ENCODE data around the gene AIMP2. TPM values are rescaled to one million over a fixed set of nuclear protein-coding genes. Genes with fewer than 3 reads are reported as not detected.

Gene AIMP2
- total and polyA plus RNA-seq, 2 of the 8 experiments (the other 6 are each of a cell fraction or from before 2014, with no cell fraction given), result 85.6 to 99.0 TPM

DNA sequence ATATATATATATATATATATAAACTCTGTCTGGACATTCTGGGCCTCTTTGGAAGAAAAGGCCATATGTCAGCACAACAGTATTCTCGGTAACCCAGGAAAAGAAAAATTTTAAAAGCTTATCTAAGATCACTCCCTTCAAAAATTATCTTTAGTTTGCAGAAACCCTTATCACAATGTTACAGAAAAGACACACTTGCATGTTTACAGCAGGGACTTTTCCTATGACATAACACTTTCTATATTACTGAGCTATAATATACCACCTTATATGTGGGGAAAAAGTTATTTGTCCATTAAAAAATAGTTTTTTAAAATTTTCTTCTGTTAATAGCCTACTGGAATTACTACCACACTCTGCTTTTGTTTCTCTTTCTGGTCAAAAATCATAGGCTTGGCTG is 47.5 kb downstream of the AIMP2 start:
- H2BK5ac ChIP-seq (ENCODE audit: low read depth, low read length), result no peak overlapping the region
- no peak overlapping the region for H2AFZ ChIP-seq (ENCODE audit: low read length)
- peaks cover 3 to 40% of the 10 kb centered on the region in 2 experiments for H3K79me2 ChIP-seq (ENCODE audit: control insufficient read depth in 1 of 2, insufficient read depth in 2 of 2, low read length in 2 of 2)
- H2BK120ac ChIP-seq (replicated peaks; ENCODE audit: low read depth, low read length), result no peak overlapping the region
- DNase-seq (ENCODE audit: low read depth in 1 of 2, low spot score in 2 of 2) (no peak), FAIRE-seq (no peak)
- H3K23me2 ChIP-seq (ENCODE audit: low read depth, low read length), result no peaks in the 10 kb centered on the region
- no peak overlapping the region for H3K9ac ChIP-seq (replicated peaks in 1 of 4; ENCODE audit: extremely low read depth in 1 of 4, low read depth in 3 of 4, low read length in 3 of 4)
- no peak overlapping the region for H3K4me3 ChIP-seq (ENCODE audit: extremely low read depth in 1 of 4, insufficient read depth in 2 of 4, low read depth in 3 of 4, low read length in 4 of 4)
- no peaks in the 10 kb centered on the region for H3K27me3 ChIP-seq (replicated peaks in 1 of 4; ENCODE audit: control insufficient read depth in 3 of 4, extremely low read depth in 1 of 4, insufficient read depth in 3 of 4, low read length in 3 of 4)
- no peak overlapping the region for H3K23ac ChIP-seq (ENCODE audit: insufficient read length)
- no peak overlapping the region for H3K18ac ChIP-seq (ENCODE audit: extremely low read depth, low read length)
- no peak overlapping the region for H2BK12ac ChIP-seq (ENCODE audit: low read depth, low read length)
- no peak overlapping the region for H3K4ac ChIP-seq (replicated peaks; ENCODE audit: insufficient read length, low read depth, low read length)
- H4K20me1 ChIP-seq (replicated peaks in 1 of 2; ENCODE audit: control insufficient read depth in 1 of 2, insufficient read depth in 2 of 2, low read length in 2 of 2), result peaks cover 0 to 3% of the 10 kb centered on the region in 2 experiments
- H3K4me2 ChIP-seq (ENCODE audit: insufficient read depth in 1 of 2, low read depth in 2 of 2, low read length in 2 of 2), result no peak overlapping the region
- ChIA-PET CTCF (ENCODE audit: partially characterized antibody) (interaction anchor here (1.1 to 1.3 kb wide), 2 partner anchors 19 to 32 kb away, joined by 4 to 5 read pairs; no protein-coding TSS in a partner anchor), POLR2A (ENCODE audit: partially characterized antibody) (interaction anchor here (0.6 kb wide), 1 partner anchor 460 kb away, joined by 5 read pairs; no protein-coding TSS in a partner anchor)
- H3K9me3 ChIP-seq (ENCODE audit: insufficient read depth in 2 of 2, low read depth in 1 of 2, low read length in 1 of 2), result no peaks in the 10 kb centered on the region
- H2BK20ac ChIP-seq (ENCODE audit: low read length), result no peak overlapping the region
- no peak overlapping the region for H4K5ac ChIP-seq (ENCODE audit: insufficient read length, low read depth, low read length)
- H3K14ac ChIP-seq (ENCODE audit: insufficient read length), result no peak overlapping the region
- WGBS, 2 experiments (ENCODE audit: extremely low coverage in 1 of 2, insufficient coverage in 1 of 2, insufficient read length in 1 of 2, insufficient replicate concordance in 2 of 2, low coverage in 1 of 2, low lambda C conversion rate in 2 of 2, missing lambda C conversion rate in 1 of 2), result 86% methylated on average over 1 of the region's 1 CpG; no CpG with 5 or more reads in 1 of the 2 experiments
- no peak overlapping the region for H4K8ac ChIP-seq (ENCODE audit: extremely low read depth, insufficient read depth, low read length)
- H3K27ac ChIP-seq (ENCODE audit: low read depth, low read length), result no peak overlapping the region
- peaks cover 0 to 18% (median 6%) of the 10 kb centered on the region in 4 experiments; a peak in 4 of 8 replicates for H3K36me3 ChIP-seq (ENCODE audit: control insufficient read depth in 2 of 4, insufficient read depth in 4 of 4, low read length in 3 of 4)
- H3K4me1 ChIP-seq (replicated peaks in 1 of 4; ENCODE audit: control insufficient read depth in 3 of 4, insufficient read depth in 4 of 4, low read length in 3 of 4), result peaks cover 0 to 2% (median 0%) of the 10 kb centered on the region in 4 experiments; a peak in 1 of 7 replicates
- no peak overlapping the region for H2BK15ac ChIP-seq (ENCODE audit: low read length)
- no peak overlapping the region for H2AK5ac ChIP-seq (ENCODE audit: low read depth, low read length)
- H4K91ac ChIP-seq (replicated peaks; ENCODE audit: insufficient read length, low read length), result no peak overlapping the region
- H3K56ac ChIP-seq (replicated peaks; ENCODE audit: insufficient read length, low read depth, low read length), result no peak overlapping the region
- no peaks in the 10 kb centered on the region for H3K79me1 ChIP-seq (ENCODE audit: low read depth, low read length)
- no peak for TF ChIP-seq EZH2 (IDR thresholded peaks at IDR 0.05; ENCODE audit: low read depth, low read length, severe bottlenecking)
- TF ChIP-seq SAP30 (IDR thresholded peaks at IDR 0.05; ENCODE audit: insufficient read depth, insufficient replicate concordance, low read length), result no peak
- TF ChIP-seq POU5F1 (IDR thresholded peaks at IDR 0.05; ENCODE audit: low read depth, low read length), result no peak
- TF ChIP-seq, protein P1, sequence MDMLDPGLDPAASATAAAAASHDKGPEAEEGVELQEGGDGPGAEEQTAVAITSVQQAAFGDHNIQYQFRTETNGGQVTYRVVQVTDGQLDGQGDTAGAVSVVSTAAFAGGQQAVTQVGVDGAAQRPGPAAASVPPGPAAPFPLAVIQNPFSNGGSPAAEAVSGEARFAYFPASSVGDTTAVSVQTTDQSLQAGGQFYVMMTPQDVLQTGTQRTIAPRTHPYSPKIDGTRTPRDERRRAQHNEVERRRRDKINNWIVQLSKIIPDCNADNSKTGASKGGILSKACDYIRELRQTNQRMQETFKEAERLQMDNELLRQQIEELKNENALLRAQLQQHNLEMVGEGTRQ (IDR thresholded peaks at IDR 0.05; ENCODE audit: low read length), result no peak
- no peak for TF ChIP-seq ASH2L (IDR thresholded peaks at IDR 0.05; ENCODE audit: low read length)
- no peak for TF ChIP-seq TEAD4 (IDR thresholded peaks at IDR 0.05; ENCODE audit: low read depth, low read length)
- TF ChIP-seq CBX5 (IDR thresholded peaks at IDR 0.05; ENCODE audit: low read depth, low read length), result no peak
- no peak for TF ChIP-seq CTBP2 (IDR thresholded peaks at IDR 0.05; ENCODE audit: borderline replicate concordance, insufficient read depth, insufficient read length, low read length)
- no peak for TF ChIP-seq TBP (IDR thresholded peaks at IDR 0.05; ENCODE audit: low read depth, low read length)
- TF ChIP-seq ZNF274 (IDR thresholded peaks at IDR 0.05; ENCODE audit: borderline replicate concordance, extremely low read depth, low read length), result no peak
- TF ChIP-seq TCF12 (IDR thresholded peaks at IDR 0.05; ENCODE audit: low read depth, low read length), result no peak
- TF ChIP-seq GABPA (IDR thresholded peaks at IDR 0.05; ENCODE audit: borderline replicate concordance, insufficient read depth, low read length), result no peak
- TF ChIP-seq EGR1 (IDR thresholded peaks at IDR 0.05; ENCODE audit: borderline replicate concordance, low read depth, low read length), result no peak

Data from H1 (cell line).